Activated naive CD4-positive, alpha-beta T cell treated with anti-CD3 and anti-CD28 coated beads for 36 hours (primary cell): Measurements from ENCODE around the gene CHST15. TPM values are rescaled to one million over a fixed set of nuclear protein-coding genes. Genes with fewer than 3 reads are reported as not detected.
A peak's percentile ranks its signal among the peaks of the same experiment; 100 is the strongest.

Experiments
- CTCF ChIA-PET: fragments of 350-600 bp; sonication (Branson Sonifier 250); formaldehyde crosslinking; loops from one replicate; lab custom pipeline; 2021; ENCODE audit warnings: antibody characterized with exemption; lab: Charles Lee
- DNase-seq: peaks from one replicate; pipeline ENCODE4 v3.0.0-alpha.2; 2020
- H3K27ac Mint-ChIP-seq: one replicate; pipeline ENCODE4 v1.8.0; 2021; ENCODE audit warnings: mild to moderate bottlenecking, mixed read lengths
- H3K27me3 Mint-ChIP-seq: one replicate; pipeline ENCODE4 v1.8.0; 2021; ENCODE audit warnings: low read depth, mixed read lengths
- H3K36me3 Mint-ChIP-seq: one replicate; pipeline ENCODE4 v1.8.0; 2021; ENCODE audit warnings: low read depth, mixed read lengths
- H3K4me1 Mint-ChIP-seq: one replicate; pipeline ENCODE4 v1.8.0; 2021; ENCODE audit warnings: low read depth, mixed read lengths
- H3K4me3 Mint-ChIP-seq: one replicate; pipeline ENCODE4 v1.8.0; 2021; ENCODE audit warnings: mild to moderate bottlenecking, moderate library complexity, mixed read lengths
- H3K9me3 Mint-ChIP-seq: one replicate; pipeline ENCODE4 v1.8.0; 2021; ENCODE audit warnings: mixed read lengths
- intact Hi-C: fragments of 100-400 bp; cut with micrococcal nuclease; formaldehyde crosslinking; loops from one replicate; pipeline ENCODE4 v1.15.1; 2023
- total RNA-seq, 2 experiments: library from RNA; stranded (reverse); gene quantifications; one replicate each; pipeline ENCODE4 v1.2.3, GENCODE V29; 2021

Gene CHST15
- total RNA-seq, 2 experiments from 2014 or later = 0.47 to 0.50 TPM

- Mint-ChIP-seq H3K4me3 (no peak overlapping the region), H3K9me3 (no peaks in the 10 kb centered on the region), H3K27me3 (no peaks in the 10 kb centered on the region), H3K27ac (no peak overlapping the region), H3K4me1 (peaks cover 7% of the 10 kb centered on the region), H3K36me3 (no peaks in the 10 kb centered on the region)
- intact Hi-C loops = loop anchor here (10.0 kb wide), 1 partner anchor 122 kb away; no protein-coding TSS in a partner anchor
- DNase-seq = no peak
- CTCF ChIA-PET = no interaction called here
Measured at GRCh38 chr10:124032971-124033886, 60.2 kb downstream of the CHST15 start.

- CTCF ChIA-PET = interaction anchor here (0.6 kb wide), 1 partner anchor 325 kb away, joined by 4 read pairs; no protein-coding TSS in a partner anchor
- H3K27ac Mint-ChIP-seq = no peak overlapping the region
- H3K4me1 Mint-ChIP-seq = peaks cover 7% of the 10 kb centered on the region
- H3K4me3 Mint-ChIP-seq = no peak overlapping the region
- no peak for DNase-seq
- intact Hi-C loops = loop anchor here (10.0 kb wide), 1 partner anchor 122 kb away; no protein-coding TSS in a partner anchor
- H3K27me3 Mint-ChIP-seq = no peaks in the 10 kb centered on the region
- H3K9me3 Mint-ChIP-seq = no peaks in the 10 kb centered on the region
- no peaks in the 10 kb centered on the region for H3K36me3 Mint-ChIP-seq
Measured at GRCh38 chr10:124032087-124032935, 61.1 kb downstream of the CHST15 start.

- Mint-ChIP-seq H3K9me3 (no peaks in the 10 kb centered on the region), H3K36me3 (no peaks in the 10 kb centered on the region), H3K27ac (no peak overlapping the region), H3K4me3 (no peak overlapping the region), H3K27me3 (no peaks in the 10 kb centered on the region), H3K4me1 (peaks cover 2% of the 10 kb centered on the region)
- intact Hi-C loops = loop anchor here (10.0 kb wide), 1 partner anchor 124 kb away; no protein-coding TSS in a partner anchor
- CTCF ChIA-PET = interaction anchor here (1.1 to 1.2 kb wide), 2 partner anchors 35 to 358 kb away, joined by 3 read pairs; no protein-coding TSS in a partner anchor
- DNase-seq = no peak
Measured at GRCh38 chr10:124030492-124031110, 62.8 kb downstream of the CHST15 start.

GRCh38 chr10:124030061-124030460 lies 63.3 kb downstream of the CHST15 start:
- CTCF ChIA-PET = interaction anchor here (1.1 to 1.2 kb wide), 2 partner anchors 34 to 359 kb away, joined by 3 read pairs; no protein-coding TSS in a partner anchor
- Mint-ChIP-seq H3K4me1 (no peaks in the 10 kb centered on the region), H3K27ac (no peak overlapping the region), H3K27me3 (no peaks in the 10 kb centered on the region), H3K36me3 (no peaks in the 10 kb centered on the region), H3K9me3 (no peaks in the 10 kb centered on the region), H3K4me3 (no peak overlapping the region)
- DNase-seq = no peak
- intact Hi-C loops = loop anchor here (10.0 kb wide), 1 partner anchor 125 kb away; no protein-coding TSS in a partner anchor

- intact Hi-C loops = no loop called here
- CTCF ChIA-PET = interaction anchor here (1.1 to 1.2 kb wide), 2 partner anchors 34 to 359 kb away, joined by 3 read pairs; no protein-coding TSS in a partner anchor
- Mint-ChIP-seq H3K4me3 (no peak overlapping the region), H3K36me3 (no peaks in the 10 kb centered on the region), H3K9me3 (no peaks in the 10 kb centered on the region), H3K27ac (no peak overlapping the region), H3K4me1 (no peaks in the 10 kb centered on the region), H3K27me3 (no peaks in the 10 kb centered on the region)
- no peak for DNase-seq
Measured at GRCh38 chr10:124029559-124029958, 63.8 kb downstream of the CHST15 start.

- H3K27me3 Mint-ChIP-seq = no peaks in the 10 kb centered on the region
Measured at GRCh38 chr10:124028700-124029480, 64.5 kb downstream of the CHST15 start.

GRCh38 chr10:124027651-124028050 lies 65.7 kb downstream of the CHST15 start:
- H3K27ac Mint-ChIP-seq = no peak overlapping the region
- no peaks in the 10 kb centered on the region for H3K27me3 Mint-ChIP-seq
- CTCF ChIA-PET = no interaction called here
- H3K36me3 Mint-ChIP-seq = no peaks in the 10 kb centered on the region
- H3K9me3 Mint-ChIP-seq = no peaks in the 10 kb centered on the region
- intact Hi-C loops = no loop called here
- no peak for DNase-seq
- no peaks in the 10 kb centered on the region for H3K4me1 Mint-ChIP-seq
- H3K4me3 Mint-ChIP-seq = no peak overlapping the region

More at GRCh38 chr10:124028700-124029480, 64.5 kb downstream of the CHST15 start:
- no peaks in the 10 kb centered on the region for H3K9me3 Mint-ChIP-seq
- no peak overlapping the region for H3K4me3 Mint-ChIP-seq
- CTCF ChIA-PET = no interaction called here
- no peak for DNase-seq
- intact Hi-C loops = no loop called here
- no peaks in the 10 kb centered on the region for H3K36me3 Mint-ChIP-seq
- H3K27ac Mint-ChIP-seq = no peak overlapping the region
- no peaks in the 10 kb centered on the region for H3K4me1 Mint-ChIP-seq

GRCh38 chr10:124027031-124027611 lies 66.3 kb downstream of the CHST15 start:
- Mint-ChIP-seq H3K27ac (no peak overlapping the region), H3K27me3 (no peaks in the 10 kb centered on the region), H3K4me3 (no peak overlapping the region), H3K4me1 (no peaks in the 10 kb centered on the region), H3K9me3 (no peaks in the 10 kb centered on the region), H3K36me3 (no peaks in the 10 kb centered on the region)
- CTCF ChIA-PET = no interaction called here
- intact Hi-C loops = no loop called here
- no peak for DNase-seq

GRCh38 chr10:124026589-124026939 lies 66.8 kb downstream of the CHST15 start:
- H3K4me3 Mint-ChIP-seq = no peak overlapping the region
- H3K27ac Mint-ChIP-seq = no peak overlapping the region
- intact Hi-C loops = no loop called here
- H3K36me3 Mint-ChIP-seq = no peaks in the 10 kb centered on the region
- no peaks in the 10 kb centered on the region for H3K9me3 Mint-ChIP-seq
- DNase-seq = no peak
- CTCF ChIA-PET = no interaction called here
- H3K27me3 Mint-ChIP-seq = no peaks in the 10 kb centered on the region
- no peaks in the 10 kb centered on the region for H3K4me1 Mint-ChIP-seq

- DNase-seq = peak; percentile 23
- Mint-ChIP-seq H3K4me3 (no peak overlapping the region), H3K36me3 (no peaks in the 10 kb centered on the region), H3K27me3 (no peaks in the 10 kb centered on the region), H3K4me1 (no peaks in the 10 kb centered on the region), H3K9me3 (no peaks in the 10 kb centered on the region), H3K27ac (no peak overlapping the region)
- CTCF ChIA-PET = interaction anchor here (1.3 kb wide), 1 partner anchor 363 kb away, joined by 3 read pairs; no protein-coding TSS in a partner anchor
- intact Hi-C loops = no loop called here
Measured at GRCh38 chr10:124025660-124026588, 67.5 kb downstream of the CHST15 start.
